Heart left ventricle (tissue), 16 donors: ENCODE data around the gene OIT3. TPM values are rescaled to one million over a fixed set of nuclear protein-coding genes. Genes with fewer than 3 reads are reported as not detected.

Experiments
- ATAC-seq, 4 donors: fragments of 200-7000 bp; cut with Tn5 transposase; one replicate each; pipeline ENCODE4 v1.9.1; 2020 to 2022; ENCODE audit warnings: moderate library complexity in 4 of 4, mild to moderate bottlenecking in 3 of 4, moderate number of reproducible peaks in 1 of 4
- DNase-seq, 5 donors: peaks; one replicate each; pipeline ENCODE4 v3.0.0-alpha.2; 2020
- H3K27ac ChIP-seq, 12 donors: fragments of 200-600 bp; sonication (generic) in 4 of 12; one replicate each; pipeline versions ENCODE4 v1.5.0 to v1.8.0; 2016 to 2022; ENCODE audit warnings: mild to moderate bottlenecking in 2 of 12
- H3K27me3 ChIP-seq, 9 donors: fragments of 200-600 bp; sonication (generic) in 2 of 9; one replicate each; pipeline versions ENCODE4 v1.5.1 to v1.8.0; 2016 to 2022; ENCODE audit warnings: mild to moderate bottlenecking in 3 of 9
- H3K36me3 ChIP-seq, 9 donors: fragments of 200-600 bp; sonication (generic) in 2 of 9; one replicate each; pipeline versions ENCODE4 v1.5.0 to v1.8.0; 2018 to 2022; ENCODE audit warnings: mild to moderate bottlenecking in 2 of 9
- H3K4me1 ChIP-seq, 12 donors: fragments of 200-600 bp; sonication (generic) in 4 of 12; one replicate each; pipeline versions ENCODE4 v1.5.0 to v1.8.0; 2016 to 2022; ENCODE audit warnings: mild to moderate bottlenecking in 3 of 12
- H3K4me3 ChIP-seq, 12 donors: fragments of 200-600 bp; sonication (generic) in 4 of 12; one replicate each; pipeline versions ENCODE4 v1.5.0 to v1.8.0; 2017 to 2022; ENCODE audit warnings: mild to moderate bottlenecking in 9 of 12, moderate library complexity in 4 of 12
- H3K9me3 ChIP-seq, 12 donors: fragments of 200-600 bp; sonication (generic) in 4 of 12; one replicate each; pipeline versions ENCODE4 v1.5.0 to v1.8.0; 2016 to 2022; ENCODE audit warnings: mild to moderate bottlenecking in 1 of 12
- CTCF ChIP-seq, 12 donors: fragments of 200-600 bp; sonication (generic) in 4 of 12; IDR thresholded peaks; one replicate each; pipeline versions ENCODE4 v1.5.0 to v1.8.0; 2018 to 2022; ENCODE audit warnings: antibody characterized with exemption in 12 of 12, mild to moderate bottlenecking in 5 of 12
- POLR2A ChIP-seq, 2 donors: fragments of 450-650 bp; IDR thresholded peaks; one replicate each; pipeline ENCODE4 v1.6.1; 2017; ENCODE audit warnings: antibody characterized with exemption in 2 of 2, mild to moderate bottlenecking in 2 of 2, moderate library complexity in 2 of 2
- WGBS, 4 donors: extraction: QIAGEN DNeasy Blood & Tissue Kit in 2 of 4; methylation state at CpG; one replicate each; pipeline versions ENCODE4 v1.1.5 to v1.1.7; 2013 to 2018; 5-methylcytosine and 5-hydroxymethylcytosine counted together
- intact Hi-C, 10 donors: fragments of 100-400 bp; cut with DNase I; formaldehyde crosslinking; loops; one replicate each; pipeline versions ENCODE4 v1.11.1 to v1.14.2; 2022
- polyA plus RNA-seq, 2 donors: library from polyadenylated mRNA; stranded (reverse); fragments of 200-250 nt; gene quantifications; one replicate each; pipeline ENCODE4 v1.2.3, GENCODE V29; 2013
- total RNA-seq, 9 donors: library from RNA; depleted of rRNA in 2 of 9; stranded (reverse); fragments of >200 nt in 2 of 9; fragmentation: NEBNext Ultra II Directional in 3 of 9; extraction: Animal tissue kit (Norgen Biotek cat#: 25700) in 3 of 9; gene quantifications; one replicate each; pipeline versions ENCODE4 v1.1.0 to v1.2.4, GENCODE V29; 2016 to 2023
- donor health status: ischemic (EF 13 %, LVEDD 7.1; RV severe dilation, severe dysfunction).
- donor health status: healthy with polysubstance abuse.
- donor health status: DM: no; HTN: yes; CAD: no.
- donor health status: DM: no; HTN: no; CAD: no.
- donor health status: ischemic (EF 25% LVEDD 6.9; RV normal size, moderate dysfunction).
- donor health status: ischemic (EF 25% LVEDD 5.7; RV mildly dilated, moderate dysfunction).
- donor health status: healthy.
- donor health status: DM: yes; HTN: yes; CAD: no.
- donor health status: ischemic (EF 35%, LVEDD 5.7; RV mildly dilated, moderate dysfunction).
- donor health status: nonischemic (EF 11% LVEDD 7.7; RV severe dilation, severe dysfunction).
- donor health status: DM: yes; HTN: yes; CAD: no.
- donor health status: PGD.
- donor health status: ischemic (EF 29% LVEDD 5.4; RV normal size, mild dysfunction).
- donor health status: nonischemic (EF 23%, LVEDD 6.1; RV moderate dilation, normal function).

OIT3 gene
- total and polyA plus RNA-seq, 11 donors: 0.16 to 0.53 (median 0.32) TPM; not detected in 7

DNA sequence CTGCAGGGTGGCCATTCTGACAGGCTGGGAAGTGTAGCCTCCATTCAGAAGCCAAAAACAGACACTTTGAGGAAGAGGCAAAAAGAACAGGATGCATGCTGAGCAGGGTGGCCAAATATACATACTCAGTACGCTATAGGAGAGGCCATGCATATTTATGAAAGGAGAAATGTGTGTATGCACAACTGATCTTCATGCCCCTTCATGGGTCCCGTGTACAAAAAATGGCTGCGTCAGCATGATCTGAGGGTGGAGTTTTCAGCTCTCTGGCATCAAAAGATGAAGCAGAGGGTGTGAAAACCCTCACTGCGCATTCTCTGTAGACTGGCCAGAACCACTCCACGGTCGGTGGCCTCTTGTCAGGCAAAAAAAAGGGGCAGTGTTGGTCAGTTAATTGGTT is 35.5 kb upstream of the OIT3 start:
- H3K9me3 ChIP-seq: no peaks in the 10 kb centered on the region
- no peaks in the 10 kb centered on the region for H3K27me3 ChIP-seq
- ATAC-seq (no peak), DNase-seq (no peak)
- H3K36me3 ChIP-seq: peaks cover 0 to 34% (median 18%) of the 10 kb centered on the region in 9 donors
- H3K4me3 ChIP-seq: no peak overlapping the region
- TF ChIP-seq CTCF (IDR thresholded peaks at IDR 0.05) (no peak), POLR2A (IDR thresholded peaks at IDR 0.05) (no peak)
- WGBS, 4 donors: 92 to 98% (median 96%) methylated on average over 6 of the region's 6 CpGs
- intact Hi-C loops: no loop called here
- no peak overlapping the region for H3K27ac ChIP-seq
- H3K4me1 ChIP-seq: no peaks in the 10 kb centered on the region

- Histone ChIP-seq H3K4me3 (no peak overlapping the region), H3K36me3 (peaks cover 0 to 55% (median 30%) of the 10 kb centered on the region in 9 donors), H3K27ac (no peak overlapping the region), H3K4me1 (no peaks in the 10 kb centered on the region), H3K27me3 (no peaks in the 10 kb centered on the region), H3K9me3 (no peaks in the 10 kb centered on the region)
- 93 to 95% (median 94%) methylated on average over 2 of the region's 2 CpGs for WGBS, 4 donors
- TF ChIP-seq CTCF (IDR thresholded peaks at IDR 0.05) (no peak), POLR2A (IDR thresholded peaks at IDR 0.05) (no peak)
- DNase-seq (no peak), ATAC-seq (no peak)
- intact Hi-C loops: no loop called here
Observed at GRCh38 chr10:72862957-72863356, 30.6 kb upstream of the OIT3 start.

DNA sequence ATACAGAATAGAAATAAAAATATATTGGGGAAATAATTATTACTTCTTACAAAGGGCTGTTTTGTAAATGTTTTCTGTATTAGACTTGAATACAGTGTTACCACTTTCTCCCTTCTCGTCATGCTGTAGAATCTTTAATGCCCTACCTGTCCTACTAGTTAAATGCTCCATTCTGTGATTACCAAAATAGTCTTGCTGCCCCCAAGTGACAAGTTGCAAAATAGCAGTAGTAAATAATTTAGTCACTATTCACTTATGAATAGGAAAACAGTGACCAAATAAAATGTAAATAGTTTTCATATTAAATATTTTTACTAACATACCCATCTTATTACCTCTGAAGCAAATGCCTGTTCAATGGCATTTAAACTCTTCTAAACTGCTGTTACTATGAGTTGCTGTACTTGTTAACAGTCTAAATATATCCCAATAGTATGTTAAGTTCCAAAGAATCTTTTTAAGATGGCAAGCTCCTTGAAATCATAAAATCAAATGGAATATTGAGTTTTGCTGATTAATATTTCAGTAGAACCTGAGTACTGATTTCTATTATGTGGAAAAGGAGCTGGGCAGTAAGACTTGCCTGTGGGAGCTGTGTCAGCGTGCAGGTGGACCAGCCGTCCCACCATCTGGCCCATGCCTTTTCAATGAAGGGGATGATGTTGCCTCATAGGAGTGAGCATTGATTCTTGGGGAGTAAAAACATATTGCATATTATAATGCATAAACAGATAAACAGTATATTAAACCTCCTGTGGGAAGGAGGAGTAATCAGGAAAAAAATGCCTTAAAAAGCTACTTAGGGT is 18.1 kb upstream of the OIT3 start:
- H3K4me3 ChIP-seq: no peak overlapping the region
- intact Hi-C loops: loop anchor here in 8 of 10 donors (2.0 to 10.0 kb wide), 4 partner anchors 508 to 513 kb away; no protein-coding TSS in a partner anchor
- peak in 11 of 12 donors; percentile 6 to 64 (median 49) for TF ChIP-seq CTCF (IDR thresholded peaks at IDR 0.05)
- no peak for TF ChIP-seq POLR2A (IDR thresholded peaks at IDR 0.05)
- no peaks in the 10 kb centered on the region for H3K9me3 ChIP-seq
- WGBS, 4 donors: 68 to 78% (median 73%) methylated on average over 3 of the region's 3 CpGs
- H3K27ac ChIP-seq: no peak overlapping the region
- no peak for ATAC-seq
- H3K4me1 ChIP-seq: no peaks in the 10 kb centered on the region
- no peaks in the 10 kb centered on the region for H3K27me3 ChIP-seq
- H3K36me3 ChIP-seq: peaks cover 0 to 53% (median 29%) of the 10 kb centered on the region in 9 donors
- no peak for DNase-seq

GRCh38 chr10:72879245-72879644 is 14.3 kb upstream of the OIT3 start:
- no peaks in the 10 kb centered on the region for H3K4me1 ChIP-seq
- H3K9me3 ChIP-seq: no peaks in the 10 kb centered on the region
- TF ChIP-seq POLR2A (IDR thresholded peaks at IDR 0.05): no peak
- TF ChIP-seq CTCF (IDR thresholded peaks at IDR 0.05): no peak
- H3K27me3 ChIP-seq: no peaks in the 10 kb centered on the region
- peaks cover 0 to 32% (median 8%) of the 10 kb centered on the region in 9 donors for H3K36me3 ChIP-seq
- WGBS, 4 donors: 98 to 99% (median 98%) methylated on average over 2 of the region's 2 CpGs
- ATAC-seq (no peak), DNase-seq (no peak)
- intact Hi-C loops: loop anchor here in 7 of 10 donors (5.0 to 10.0 kb wide), 3 partner anchors 512 to 517 kb away; no protein-coding TSS in a partner anchor
- no peak overlapping the region for H3K27ac ChIP-seq
- no peak overlapping the region for H3K4me3 ChIP-seq
